ENCODE results near the gene TMEM8B.

DNA sequence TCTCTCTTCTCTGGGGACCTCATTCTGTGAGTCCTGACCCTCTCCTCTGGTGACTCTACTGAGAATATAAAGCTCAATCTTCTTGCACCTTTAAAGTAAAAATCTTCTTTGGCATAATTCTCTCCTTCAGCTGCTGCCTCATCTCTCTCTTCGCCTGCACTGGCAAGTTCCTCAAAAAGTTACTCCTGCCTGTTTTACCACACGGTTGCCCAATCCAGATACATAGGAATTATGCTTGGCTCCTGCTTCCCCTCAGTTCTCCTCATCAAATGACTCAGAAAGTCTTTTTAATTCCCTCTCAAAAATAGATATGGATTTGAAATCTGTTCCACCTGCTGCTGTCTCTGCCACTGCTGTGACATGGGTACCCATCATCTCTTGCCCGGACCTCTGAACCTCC, 62.6 kb downstream of the TMEM8B start:
- TF ChIP-seq, protein P1, sequence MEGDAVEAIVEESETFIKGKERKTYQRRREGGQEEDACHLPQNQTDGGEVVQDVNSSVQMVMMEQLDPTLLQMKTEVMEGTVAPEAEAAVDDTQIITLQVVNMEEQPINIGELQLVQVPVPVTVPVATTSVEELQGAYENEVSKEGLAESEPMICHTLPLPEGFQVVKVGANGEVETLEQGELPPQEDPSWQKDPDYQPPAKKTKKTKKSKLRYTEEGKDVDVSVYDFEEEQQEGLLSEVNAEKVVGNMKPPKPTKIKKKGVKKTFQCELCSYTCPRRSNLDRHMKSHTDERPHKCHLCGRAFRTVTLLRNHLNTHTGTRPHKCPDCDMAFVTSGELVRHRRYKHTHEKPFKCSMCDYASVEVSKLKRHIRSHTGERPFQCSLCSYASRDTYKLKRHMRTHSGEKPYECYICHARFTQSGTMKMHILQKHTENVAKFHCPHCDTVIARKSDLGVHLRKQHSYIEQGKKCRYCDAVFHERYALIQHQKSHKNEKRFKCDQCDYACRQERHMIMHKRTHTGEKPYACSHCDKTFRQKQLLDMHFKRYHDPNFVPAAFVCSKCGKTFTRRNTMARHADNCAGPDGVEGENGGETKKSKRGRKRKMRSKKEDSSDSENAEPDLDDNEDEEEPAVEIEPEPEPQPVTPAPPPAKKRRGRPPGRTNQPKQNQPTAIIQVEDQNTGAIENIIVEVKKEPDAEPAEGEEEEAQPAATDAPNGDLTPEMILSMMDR (IDR thresholded peaks at IDR 0.05; ENCODE audit: insufficient read depth, low read length), result no peak
- TF ChIP-seq GABPA (IDR thresholded peaks at IDR 0.05; ENCODE audit: low read depth) (no peak), POLR2AphosphoS5 (IDR thresholded peaks at IDR 0.05; ENCODE audit: low read depth) (no peak), SPI1 (IDR thresholded peaks at IDR 0.05; ENCODE audit: borderline replicate concordance, low read depth) (peak; percentile 43; the same call in 1 of the 2 replicates)
